ENCODE results near the gene SERPING1.
A peak's percentile ranks its signal among the peaks of the same experiment; 100 is the strongest.
"Not testable (repeated sequence)": the region's sequence is repeated elsewhere in the genome, so short reads cannot be mapped to it uniquely, and the experiment has no call there.

Gene SERPING1

DNA sequence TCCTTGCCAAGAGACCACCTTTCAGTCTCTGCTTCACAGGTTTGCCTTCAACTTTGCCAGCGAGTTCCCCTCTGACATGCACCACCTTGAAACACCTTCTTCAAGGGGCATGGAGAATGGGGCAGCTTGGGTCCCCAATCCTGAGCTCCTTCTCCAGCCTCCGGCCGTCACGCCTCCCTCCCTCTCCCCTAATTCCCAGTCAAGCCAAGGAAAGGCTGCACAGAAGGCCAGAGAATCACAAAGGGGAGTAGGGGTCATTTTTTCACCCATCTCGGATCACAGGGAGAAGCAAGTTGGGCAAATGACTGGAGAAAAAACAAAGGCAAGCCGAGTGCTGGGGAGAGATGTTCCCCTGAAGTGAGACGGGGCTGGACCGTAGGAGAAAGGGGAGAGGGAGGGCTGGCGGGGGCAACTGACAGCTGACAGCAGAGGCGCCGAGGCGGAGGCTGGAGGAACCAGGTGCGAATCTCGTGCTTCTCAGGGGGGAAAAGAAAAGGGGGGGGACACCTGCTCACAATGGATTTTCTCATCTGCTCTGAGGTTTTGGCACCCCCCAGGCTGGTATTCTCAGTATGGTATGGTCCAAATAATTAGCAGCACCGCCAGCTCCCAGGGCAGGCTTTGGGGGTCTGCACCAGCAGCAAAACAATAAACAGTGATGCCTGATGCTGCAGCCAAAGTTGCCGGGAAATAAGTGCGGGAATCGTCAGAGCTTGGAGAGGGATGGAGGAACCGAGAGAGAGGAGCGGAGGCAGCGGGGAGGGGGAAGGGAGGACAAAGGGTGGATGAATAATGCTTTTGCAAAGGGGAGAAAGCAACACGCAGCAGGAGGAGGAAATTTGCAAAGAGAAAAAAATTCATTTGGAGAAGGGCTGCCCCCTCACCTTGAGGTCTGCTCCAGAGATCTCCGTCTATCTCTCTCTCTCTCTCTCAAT is 51.6 kb downstream of the SERPING1 start:
- no peak for DNase-seq
- Mint-ChIP-seq H3K27ac (peak overlapping the region; percentile 84), H3K9me3 (no peaks in the 10 kb centered on the region), H3K27me3 (ENCODE audit: low read depth, poor library complexity) (peaks cover 5% of the 10 kb centered on the region), H3K4me3 (peak overlapping the region; percentile 79), H3K36me3 (ENCODE audit: low read depth) (no peaks in the 10 kb centered on the region), H3K4me1 (peaks cover 85% of the 10 kb centered on the region)
- TF ChIP-seq, protein P1, sequence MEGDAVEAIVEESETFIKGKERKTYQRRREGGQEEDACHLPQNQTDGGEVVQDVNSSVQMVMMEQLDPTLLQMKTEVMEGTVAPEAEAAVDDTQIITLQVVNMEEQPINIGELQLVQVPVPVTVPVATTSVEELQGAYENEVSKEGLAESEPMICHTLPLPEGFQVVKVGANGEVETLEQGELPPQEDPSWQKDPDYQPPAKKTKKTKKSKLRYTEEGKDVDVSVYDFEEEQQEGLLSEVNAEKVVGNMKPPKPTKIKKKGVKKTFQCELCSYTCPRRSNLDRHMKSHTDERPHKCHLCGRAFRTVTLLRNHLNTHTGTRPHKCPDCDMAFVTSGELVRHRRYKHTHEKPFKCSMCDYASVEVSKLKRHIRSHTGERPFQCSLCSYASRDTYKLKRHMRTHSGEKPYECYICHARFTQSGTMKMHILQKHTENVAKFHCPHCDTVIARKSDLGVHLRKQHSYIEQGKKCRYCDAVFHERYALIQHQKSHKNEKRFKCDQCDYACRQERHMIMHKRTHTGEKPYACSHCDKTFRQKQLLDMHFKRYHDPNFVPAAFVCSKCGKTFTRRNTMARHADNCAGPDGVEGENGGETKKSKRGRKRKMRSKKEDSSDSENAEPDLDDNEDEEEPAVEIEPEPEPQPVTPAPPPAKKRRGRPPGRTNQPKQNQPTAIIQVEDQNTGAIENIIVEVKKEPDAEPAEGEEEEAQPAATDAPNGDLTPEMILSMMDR (IDR thresholded peaks at IDR 0.05), result no peak

DNA sequence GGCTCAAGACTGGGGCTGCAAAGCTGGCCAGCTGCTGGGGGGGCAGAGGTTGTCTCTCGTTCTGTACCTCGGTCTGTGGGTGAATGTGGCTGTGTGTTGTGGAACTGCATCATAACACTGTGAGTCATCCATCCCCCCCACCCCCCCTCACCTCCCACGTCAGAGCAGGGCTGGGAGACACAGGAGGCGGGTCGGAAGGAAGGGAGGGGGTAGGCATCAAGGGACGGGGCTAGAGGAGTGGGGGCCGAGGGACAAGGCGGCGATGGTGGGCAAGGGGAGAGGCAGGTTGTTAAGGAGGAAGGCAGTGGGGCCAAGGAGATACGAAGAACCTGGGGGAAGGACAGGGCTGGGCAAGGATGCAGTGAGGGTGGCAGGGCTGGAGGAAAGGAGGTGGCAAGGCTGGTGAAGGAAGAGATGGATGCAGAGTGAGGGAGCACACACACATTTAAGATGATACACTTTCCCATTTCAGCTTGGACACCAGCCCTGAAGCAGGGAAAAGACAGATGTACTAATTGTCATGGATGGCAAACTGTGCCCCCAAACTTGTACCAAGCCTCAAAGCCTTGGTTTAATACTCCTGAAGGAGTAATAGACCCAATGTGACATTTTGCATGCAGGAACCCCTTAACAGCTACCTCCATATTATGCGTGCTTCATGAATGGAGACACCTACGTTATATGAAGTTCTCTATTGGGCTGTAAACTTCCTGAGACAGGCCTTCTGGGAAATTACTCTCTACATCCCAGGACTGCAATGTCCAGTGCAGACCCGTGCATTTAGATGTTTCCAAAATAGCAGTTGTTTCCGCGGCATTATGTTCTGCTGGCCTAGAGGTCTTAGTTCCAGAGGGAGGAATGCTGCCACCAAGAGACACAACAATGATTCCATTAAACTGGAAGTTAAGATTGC is 52.6 kb downstream of the SERPING1 start, which contains the start of gene YPEL4:
TSS of gene YPEL4 (minus strand) at position 87 of the 913 bp plus-strand sequence. CDS start 2,805 bp downstream, outside the sequence.
- H3K27me3 Mint-ChIP-seq (ENCODE audit: low read depth, poor library complexity), result peaks cover 5% of the 10 kb centered on the region
- TF ChIP-seq, protein P1 (IDR thresholded peaks at IDR 0.05), result no peak
- H3K4me1 Mint-ChIP-seq, result peaks cover 77% of the 10 kb centered on the region
- no peaks in the 10 kb centered on the region for H3K36me3 Mint-ChIP-seq (ENCODE audit: low read depth)
- peak within 1 kb of the TSS; percentile 79 for H3K4me3 Mint-ChIP-seq
- H3K27ac Mint-ChIP-seq, result peak within 1 kb of the TSS; percentile 96
- no peaks in the 10 kb centered on the region for H3K9me3 Mint-ChIP-seq
- DNase-seq, result no peak

DNA sequence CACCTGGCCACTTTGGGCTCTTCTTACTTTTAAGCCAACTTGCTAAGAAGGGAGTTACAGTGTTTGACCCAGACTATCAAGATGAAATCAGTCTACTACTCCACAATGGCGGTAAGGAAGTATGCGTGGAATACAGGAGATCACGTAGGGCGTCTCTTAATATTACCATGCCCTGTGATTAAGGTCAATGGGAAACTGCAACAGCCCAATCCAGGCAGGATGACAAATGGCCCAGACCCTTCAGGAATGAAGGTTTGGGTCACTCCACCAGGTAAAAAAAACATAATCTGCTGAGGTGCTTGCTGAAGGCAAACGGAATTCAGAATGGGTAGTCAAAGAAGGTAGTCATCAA is 53.2 kb downstream of the SERPING1 start:
- peaks cover 70% of the 10 kb centered on the region for H3K4me1 Mint-ChIP-seq
- peaks cover 5% of the 10 kb centered on the region for H3K27me3 Mint-ChIP-seq (ENCODE audit: low read depth, poor library complexity)
- H3K36me3 Mint-ChIP-seq (ENCODE audit: low read depth), result no peaks in the 10 kb centered on the region

DNA sequence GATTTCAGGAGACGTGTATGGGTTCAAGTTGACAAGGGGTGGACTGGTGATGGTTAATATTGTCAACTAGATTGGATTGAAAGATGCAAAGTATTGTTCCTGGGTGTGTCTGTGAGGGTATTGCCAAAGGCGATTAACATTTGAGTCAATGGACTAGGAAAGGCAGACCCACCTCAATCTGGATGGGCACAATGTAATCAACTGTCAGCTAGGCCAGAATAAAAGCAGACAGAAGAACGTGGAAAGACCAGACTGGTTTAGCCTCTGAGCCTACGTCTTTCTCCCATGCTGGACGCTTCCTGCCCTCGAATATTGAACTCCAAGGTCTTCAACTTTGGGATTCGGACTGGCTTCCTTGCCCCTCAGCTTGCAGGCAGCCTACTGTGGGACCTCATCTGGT is 53.9 kb downstream of the SERPING1 start:
- H3K27me3 Mint-ChIP-seq (ENCODE audit: low read depth, poor library complexity), result peaks cover 5% of the 10 kb centered on the region
- H3K9me3 Mint-ChIP-seq, result no peaks in the 10 kb centered on the region
- TF ChIP-seq, protein P1 (IDR thresholded peaks at IDR 0.05), result no peak
- no peak for DNase-seq
- no peak overlapping the region for H3K27ac Mint-ChIP-seq
- H3K4me3 Mint-ChIP-seq, result peak overlapping the region; percentile 79
- peaks cover 65% of the 10 kb centered on the region for H3K4me1 Mint-ChIP-seq
- H3K36me3 Mint-ChIP-seq (ENCODE audit: low read depth), result no peaks in the 10 kb centered on the region

More for the DNA sequence above, 53.2 kb downstream of the SERPING1 start:
- TF ChIP-seq, protein P1 (IDR thresholded peaks at IDR 0.05), result no peak
- Mint-ChIP-seq H3K4me3 (peak overlapping the region; percentile 79), H3K9me3 (no peaks in the 10 kb centered on the region), H3K27ac (peak overlapping the region; percentile 82)
- no peak for DNase-seq

DNA sequence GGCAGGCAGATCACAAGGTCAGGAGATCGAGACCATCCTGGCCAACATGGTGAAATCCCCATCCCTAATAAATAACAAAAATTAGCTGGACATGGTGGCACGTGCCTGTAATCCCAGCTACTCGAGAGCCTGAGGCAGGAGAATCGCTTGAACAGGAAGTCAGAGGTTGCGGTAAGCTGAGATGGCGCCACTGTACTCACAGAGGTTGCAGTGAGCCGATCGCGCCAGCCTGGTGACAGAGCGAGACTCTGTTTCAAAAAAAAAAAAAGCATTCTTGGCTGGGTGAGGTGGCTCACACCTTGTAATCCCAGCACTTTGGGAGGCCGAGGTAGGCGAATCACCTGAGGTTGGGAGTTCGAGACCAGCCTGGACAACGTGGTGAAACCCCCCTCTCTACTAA is 54.7 kb downstream of the SERPING1 start:
- H3K27me3 Mint-ChIP-seq (ENCODE audit: low read depth, poor library complexity); DNase-seq; H3K36me3 Mint-ChIP-seq (ENCODE audit: low read depth); H3K9me3 Mint-ChIP-seq; H3K4me3 Mint-ChIP-seq; H3K27ac Mint-ChIP-seq: not testable (repeated sequence)
- peaks cover 65% of the 10 kb centered on the region for H3K4me1 Mint-ChIP-seq

DNA sequence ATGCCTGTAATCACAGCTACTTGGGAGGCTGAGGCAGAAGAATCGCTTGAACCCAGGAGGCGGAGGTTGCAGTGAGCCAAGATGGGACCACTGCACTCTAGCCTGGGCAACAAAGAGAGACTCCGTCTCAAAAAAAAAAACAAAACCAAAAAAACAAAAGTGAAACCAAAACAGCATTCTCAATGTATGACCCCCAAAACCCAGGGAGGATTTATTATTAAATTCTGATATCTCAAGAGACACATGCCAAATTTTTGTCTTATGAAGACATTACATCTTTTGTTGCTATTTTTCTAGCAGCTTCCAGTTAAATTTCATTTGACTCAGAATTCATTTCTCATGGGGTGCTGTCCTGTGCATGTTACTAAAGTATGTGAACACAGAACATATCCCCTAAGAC is 55.2 kb downstream of the SERPING1 start:
- Mint-ChIP-seq H3K9me3 (no peaks in the 10 kb centered on the region), H3K27me3 (ENCODE audit: low read depth, poor library complexity) (peaks cover 10% of the 10 kb centered on the region), H3K4me3 (no peak overlapping the region), H3K4me1 (peaks cover 65% of the 10 kb centered on the region), H3K27ac (peak overlapping the region; percentile 13), H3K36me3 (ENCODE audit: low read depth) (no peaks in the 10 kb centered on the region)
- TF ChIP-seq, protein P1 (IDR thresholded peaks at IDR 0.05), result no peak
- DNase-seq, result no peak
